PC-9 (cell line): ENCODE measurements around the gene ZGRF1. TPM values are rescaled to one million over a fixed set of nuclear protein-coding genes. Genes with fewer than 3 reads are reported as not detected.

Source experiments
- BruUV-seq: library from RNA; stranded (reverse); fragments of 400-500 nt; replicated peaks from 2 replicates; lab custom pipeline; 2021; lab: Mats Ljungman, UMichigan
- CTCF ChIA-PET: fragments of 300-600 bp; sonication (Branson Sonifier 250); formaldehyde crosslinking; loops from one replicate; lab custom pipeline; 2022; ENCODE audit warnings: antibody characterized with exemption; lab: Charles Lee
- POLR2A ChIA-PET: fragments of 300-600 bp; sonication (Branson Sonifier 250); formaldehyde crosslinking; loops from one replicate; lab custom pipeline; 2022; ENCODE audit warnings: antibody characterized with exemption; ENCODE audit not compliant: unreplicated experiment; lab: Charles Lee
- DNase-seq, 2 experiments: peaks; one replicate each; pipeline versions ENCODE4 v3.0.0 to v3.0.0-alpha.2; 2015 to 2022; ENCODE audit warnings: mixed read lengths in 1 of 2
- H2AFZ ChIP-seq: fragments of 200-600 bp; sonication (generic); 2 replicates; pipeline ENCODE4 v1.8.1; 2017; ENCODE audit warnings: antibody characterized with exemption
- H3F3A ChIP-seq: fragments of 200-600 bp; sonication (generic); 2 replicates; pipeline ENCODE4 v1.8.1; 2017; ENCODE audit warnings: antibody characterized with exemption, mild to moderate bottlenecking, low read depth; ENCODE audit not compliant: insufficient read depth
- H3K27ac ChIP-seq: fragments of 200-600 bp; sonication (generic); 2 replicates; pipeline ENCODE4 v1.6.1; 2016; ENCODE audit warnings: mixed run types
- H3K27me3 ChIP-seq: fragments of 200-600 bp; sonication (generic); 2 replicates; pipeline ENCODE4 v1.6.1; 2016; ENCODE audit warnings: low read depth, mixed run types; ENCODE audit not compliant: insufficient read depth
- H3K36me3 ChIP-seq: fragments of 200-600 bp; sonication (generic); 2 replicates; pipeline ENCODE4 v1.6.1; 2016; ENCODE audit warnings: low read depth, mixed run types
- H3K4me1 ChIP-seq: fragments of 200-600 bp; sonication (generic); replicated peaks from 2 replicates; pipeline ENCODE4 v1.6.1; 2016; ENCODE audit warnings: mixed run types; ENCODE audit not compliant: insufficient read depth
- H3K4me2 ChIP-seq: fragments of 200-600 bp; sonication (generic); 2 replicates; pipeline ENCODE4 v1.6.1; 2017; ENCODE audit warnings: mixed run types
- H3K4me3 ChIP-seq: fragments of 200-600 bp; sonication (generic); 2 replicates; pipeline ENCODE4 v1.6.1; 2016; ENCODE audit warnings: mixed run types
- H3K79me2 ChIP-seq: fragments of 200-600 bp; sonication (generic); 2 replicates; pipeline ENCODE4 v1.6.1; 2017; ENCODE audit warnings: low read depth, mixed run types
- H3K9me2 ChIP-seq: fragments of 200-600 bp; sonication (generic); 2 replicates; pipeline ENCODE4 v1.8.1; 2017; ENCODE audit warnings: mild to moderate bottlenecking; ENCODE audit not compliant: insufficient read depth
- H3K9me3 ChIP-seq: fragments of 200-600 bp; sonication (generic); 2 replicates; pipeline ENCODE4 v1.8.1; 2016; ENCODE audit warnings: low read depth; ENCODE audit not compliant: insufficient read depth
- H4K20me1 ChIP-seq: fragments of 200-600 bp; sonication (generic); 2 replicates; pipeline ENCODE4 v1.8.1; 2017; ENCODE audit not compliant: insufficient read depth
- CTCF ChIP-seq: fragments of 200-600 bp; sonication (generic); conservative IDR thresholded peaks from 2 replicates; pipeline ENCODE4 v1.6.1; 2017; ENCODE audit warnings: mixed run types, antibody characterized with exemption, mild to moderate bottlenecking, moderate library complexity
- EZH2 ChIP-seq: fragments of 200-600 bp; sonication (generic); IDR thresholded peaks from 2 replicates; pipeline ENCODE4 v1.8.0; 2017; ENCODE audit warnings: antibody characterized with exemption, low read depth
- intact Hi-C: fragments of 100-400 bp; cut with micrococcal nuclease; formaldehyde crosslinking; loops from one replicate; pipeline ENCODE4 v1.10.0; 2022; ENCODE audit not compliant: unreplicated experiment
- total RNA-seq: library from RNA; stranded (reverse); gene quantifications from 2 replicates; pipeline ENCODE4 v1.2.3, GENCODE V29; 2021

The ZGRF1 gene
- total RNA-seq, 1 experiment from 2014 or later, result 17.3 TPM

GRCh38 chr4:112510291-112511092 lies 126.2 kb downstream of the ZGRF1 start:
- Histone ChIP-seq H3K27me3 (peaks cover 25% of the 10 kb centered on the region; the same call in 1 of the 2 replicates), H3K9me2 (no peaks in the 10 kb centered on the region), H3K4me1 (no peaks in the 10 kb centered on the region), H3K4me3 (no peak overlapping the region), H2AFZ (no peak overlapping the region), H4K20me1 (no peaks in the 10 kb centered on the region), H3K4me2 (no peak overlapping the region), H3K27ac (no peak overlapping the region), H3K79me2 (no peaks in the 10 kb centered on the region), H3K9me3 (no peaks in the 10 kb centered on the region), H3K36me3 (no peaks in the 10 kb centered on the region), H3F3A (no peaks in the 10 kb centered on the region)
- ChIA-PET POLR2A (interaction anchor here (0.7 kb wide), 1 partner anchor 82 kb away, joined by 5 read pairs; no protein-coding TSS in a partner anchor), CTCF (no interaction called here)
- no peak for DNase-seq
- TF ChIP-seq EZH2, result no peak
- no peak for TF ChIP-seq CTCF
- intact Hi-C loops, result no loop called here
- no TSS peak for BruUV-seq

- no TSS peak for BruUV-seq
- ChIA-PET CTCF (no interaction called here), POLR2A (interaction anchor here (0.7 kb wide), 1 partner anchor 81 kb away, joined by 5 read pairs; no protein-coding TSS in a partner anchor)
Measured at GRCh38 chr4:112509243-112510141, 127.2 kb downstream of the ZGRF1 start.

More at GRCh38 chr4:112509243-112510141, 127.2 kb downstream of the ZGRF1 start:
- Histone ChIP-seq H3K4me3 (no peak overlapping the region), H2AFZ (0 out of 2 replicates have a peak overlapping the region, but pooled peaks have one; percentile 65), H3K27me3 (peaks cover 21% of the 10 kb centered on the region; the same call in 1 of the 2 replicates), H3K9me2 (no peaks in the 10 kb centered on the region), H3F3A (no peaks in the 10 kb centered on the region), H3K4me1 (no peaks in the 10 kb centered on the region), H3K79me2 (no peaks in the 10 kb centered on the region), H3K36me3 (no peaks in the 10 kb centered on the region), H4K20me1 (no peaks in the 10 kb centered on the region), H3K4me2 (peak overlapping the region; percentile 57), H3K9me3 (no peaks in the 10 kb centered on the region), H3K27ac (no peak overlapping the region)
- peak in 1 of 2 experiments; percentile 41 for DNase-seq
- intact Hi-C loops, result no loop called here
- no peak for TF ChIP-seq CTCF
- no peak for TF ChIP-seq EZH2
